ENCODE results near the gene KIT.

Gene KIT

GRCh38 chr4:54700986-54701385, 43.2 kb downstream of the KIT start:
- Mint-ChIP-seq H3K36me3 (no peaks in the 10 kb centered on the region), H3K4me1 (no peaks in the 10 kb centered on the region), H3K4me3 (no peak overlapping the region), H3K27me3 (no peaks in the 10 kb centered on the region), H3K27ac (no peak overlapping the region), H3K9me3 (no peaks in the 10 kb centered on the region)
- CTCF ChIA-PET, result no interaction called here
- no peak for DNase-seq

- Mint-ChIP-seq H3K4me3 (no peak overlapping the region), H3K27me3 (peaks cover 4% of the 10 kb centered on the region)
- CTCF ChIA-PET, result interaction anchor here (0.6 kb wide), 1 partner anchor 1924 kb away, joined by 3 read pairs; no protein-coding TSS in a partner anchor
Observed at GRCh38 chr4:54703182-54703581, 45.4 kb downstream of the KIT start.

GRCh38 chr4:54707406-54707805, 49.6 kb downstream of the KIT start:
- DNase-seq, result no peak
- peaks cover 3% of the 10 kb centered on the region for H3K4me1 Mint-ChIP-seq
- no peaks in the 10 kb centered on the region for H3K36me3 Mint-ChIP-seq
- peaks cover 4% of the 10 kb centered on the region for H3K27me3 Mint-ChIP-seq
- CTCF ChIA-PET, result no interaction called here
- H3K9me3 Mint-ChIP-seq, result no peaks in the 10 kb centered on the region
- no peak overlapping the region for H3K27ac Mint-ChIP-seq
- no peak overlapping the region for H3K4me3 Mint-ChIP-seq

More at GRCh38 chr4:54703182-54703581, 45.4 kb downstream of the KIT start:
- H3K9me3 Mint-ChIP-seq, result no peaks in the 10 kb centered on the region
- H3K36me3 Mint-ChIP-seq, result no peaks in the 10 kb centered on the region
- H3K4me1 Mint-ChIP-seq, result no peaks in the 10 kb centered on the region
- no peak overlapping the region for H3K27ac Mint-ChIP-seq
- no peak for DNase-seq

- no peak for DNase-seq
- CTCF ChIA-PET, result no interaction called here
- Mint-ChIP-seq H3K4me1 (peaks cover 3% of the 10 kb centered on the region), H3K36me3 (no peaks in the 10 kb centered on the region), H3K4me3 (no peak overlapping the region), H3K27ac (no peak overlapping the region), H3K9me3 (no peaks in the 10 kb centered on the region), H3K27me3 (peaks cover 4% of the 10 kb centered on the region)
Observed at GRCh38 chr4:54708339-54709279, 50.9 kb downstream of the KIT start.

- no peak overlapping the region for H3K4me3 Mint-ChIP-seq
- no peak overlapping the region for H3K27ac Mint-ChIP-seq
- peaks cover 4% of the 10 kb centered on the region for H3K27me3 Mint-ChIP-seq
- CTCF ChIA-PET, result no interaction called here
- no peaks in the 10 kb centered on the region for H3K36me3 Mint-ChIP-seq
- no peaks in the 10 kb centered on the region for H3K9me3 Mint-ChIP-seq
- no peak for DNase-seq
- H3K4me1 Mint-ChIP-seq, result peaks cover 3% of the 10 kb centered on the region
Observed at GRCh38 chr4:54709400-54709799, 51.6 kb downstream of the KIT start.

- Mint-ChIP-seq H3K27ac (no peak overlapping the region), H3K9me3 (no peaks in the 10 kb centered on the region)
- CTCF ChIA-PET, result interaction anchor here (0.8 kb wide), 1 partner anchor 13 kb away, joined by 3 read pairs; no protein-coding TSS in a partner anchor
Observed at GRCh38 chr4:54712206-54712605, 54.4 kb downstream of the KIT start.

GRCh38 chr4:54714631-54715030, 56.9 kb downstream of the KIT start:
- no peaks in the 10 kb centered on the region for H3K9me3 Mint-ChIP-seq
- H3K27me3 Mint-ChIP-seq, result no peaks in the 10 kb centered on the region
- H3K4me1 Mint-ChIP-seq, result peaks cover 2% of the 10 kb centered on the region
- no peak overlapping the region for H3K27ac Mint-ChIP-seq
- DNase-seq, result no peak
- CTCF ChIA-PET, result no interaction called here
- H3K4me3 Mint-ChIP-seq, result no peak overlapping the region
- no peaks in the 10 kb centered on the region for H3K36me3 Mint-ChIP-seq

More at GRCh38 chr4:54712206-54712605, 54.4 kb downstream of the KIT start:
- Mint-ChIP-seq H3K27me3 (peaks cover 4% of the 10 kb centered on the region), H3K4me3 (no peak overlapping the region), H3K36me3 (no peaks in the 10 kb centered on the region), H3K4me1 (peaks cover 3% of the 10 kb centered on the region)
- no peak for DNase-seq

GRCh38 chr4:54716478-54717065, 58.8 kb downstream of the KIT start:
- H3K9me3 Mint-ChIP-seq, result no peaks in the 10 kb centered on the region
- H3K4me3 Mint-ChIP-seq, result no peak overlapping the region
- H3K27me3 Mint-ChIP-seq, result no peaks in the 10 kb centered on the region
- H3K36me3 Mint-ChIP-seq, result no peaks in the 10 kb centered on the region
- H3K4me1 Mint-ChIP-seq, result no peaks in the 10 kb centered on the region
- CTCF ChIA-PET, result no interaction called here
- DNase-seq, result no peak
- no peak overlapping the region for H3K27ac Mint-ChIP-seq

- Mint-ChIP-seq H3K4me1 (no peaks in the 10 kb centered on the region), H3K9me3 (no peaks in the 10 kb centered on the region), H3K27ac (no peak overlapping the region), H3K4me3 (no peak overlapping the region), H3K27me3 (no peaks in the 10 kb centered on the region), H3K36me3 (no peaks in the 10 kb centered on the region)
- no peak for DNase-seq
- CTCF ChIA-PET, result interaction anchor here (1.0 kb wide), 1 partner anchor 32 kb away, joined by 3 read pairs; no protein-coding TSS in a partner anchor
Observed at GRCh38 chr4:54717694-54718093, 59.9 kb downstream of the KIT start.

GRCh38 chr4:54719378-54719777, 61.6 kb downstream of the KIT start:
- Mint-ChIP-seq H3K9me3 (no peaks in the 10 kb centered on the region), H3K4me3 (no peak overlapping the region), H3K36me3 (no peaks in the 10 kb centered on the region), H3K4me1 (no peaks in the 10 kb centered on the region), H3K27me3 (no peaks in the 10 kb centered on the region), H3K27ac (no peak overlapping the region)
- CTCF ChIA-PET, result no interaction called here
- DNase-seq, result no peak

GRCh38 chr4:54723220-54723619, 65.5 kb downstream of the KIT start:
- H3K27me3 Mint-ChIP-seq, result no peaks in the 10 kb centered on the region
- H3K9me3 Mint-ChIP-seq, result no peaks in the 10 kb centered on the region
- H3K4me3 Mint-ChIP-seq, result no peak overlapping the region
- no peak overlapping the region for H3K27ac Mint-ChIP-seq
- no peaks in the 10 kb centered on the region for H3K4me1 Mint-ChIP-seq
- no peak for DNase-seq
- CTCF ChIA-PET, result no interaction called here
- no peaks in the 10 kb centered on the region for H3K36me3 Mint-ChIP-seq

- no peaks in the 10 kb centered on the region for H3K27me3 Mint-ChIP-seq
- CTCF ChIA-PET, result no interaction called here
- DNase-seq, result no peak
- no peak overlapping the region for H3K27ac Mint-ChIP-seq
- no peaks in the 10 kb centered on the region for H3K9me3 Mint-ChIP-seq
- H3K4me1 Mint-ChIP-seq, result no peaks in the 10 kb centered on the region
- H3K4me3 Mint-ChIP-seq, result no peak overlapping the region
- no peaks in the 10 kb centered on the region for H3K36me3 Mint-ChIP-seq
Observed at GRCh38 chr4:54723820-54724219, 66.1 kb downstream of the KIT start.

GRCh38 chr4:54726907-54727306, 69.2 kb downstream of the KIT start:
- Mint-ChIP-seq H3K27me3 (no peaks in the 10 kb centered on the region), H3K4me1 (no peaks in the 10 kb centered on the region), H3K9me3 (no peaks in the 10 kb centered on the region), H3K27ac (no peak overlapping the region), H3K4me3 (no peak overlapping the region), H3K36me3 (no peaks in the 10 kb centered on the region)
- CTCF ChIA-PET, result no interaction called here
- DNase-seq, result no peak

GRCh38 chr4:54727346-54727745, 69.6 kb downstream of the KIT start:
- CTCF ChIA-PET, result no interaction called here
- Mint-ChIP-seq H3K4me3 (no peak overlapping the region), H3K9me3 (no peaks in the 10 kb centered on the region), H3K4me1 (no peaks in the 10 kb centered on the region), H3K27me3 (no peaks in the 10 kb centered on the region), H3K36me3 (no peaks in the 10 kb centered on the region), H3K27ac (no peak overlapping the region)
- no peak for DNase-seq

- H3K4me1 Mint-ChIP-seq, result no peaks in the 10 kb centered on the region
- H3K36me3 Mint-ChIP-seq, result no peaks in the 10 kb centered on the region
- H3K4me3 Mint-ChIP-seq, result no peak overlapping the region
- no peaks in the 10 kb centered on the region for H3K27me3 Mint-ChIP-seq
- CTCF ChIA-PET, result no interaction called here
- no peak overlapping the region for H3K27ac Mint-ChIP-seq
- no peak for DNase-seq
- no peaks in the 10 kb centered on the region for H3K9me3 Mint-ChIP-seq
Observed at GRCh38 chr4:54728368-54728767, 70.6 kb downstream of the KIT start.

Measured in activated naive CD4-positive, alpha-beta T cell treated with anti-CD3 and anti-CD28 coated beads, Interleukin-2, amount 10 ng/mL, durations not matched to agents 7 days and 5 days (primary cell).